Amygdala (tissue), 56 donors: ENCODE measurements around the gene WNT11.

Source experiments
- DNase-seq, 56 donors: peaks; one replicate each; lab custom pipeline; 2025; lab: John Stamatoyannopoulos, UW

Gene WNT11

DNA sequence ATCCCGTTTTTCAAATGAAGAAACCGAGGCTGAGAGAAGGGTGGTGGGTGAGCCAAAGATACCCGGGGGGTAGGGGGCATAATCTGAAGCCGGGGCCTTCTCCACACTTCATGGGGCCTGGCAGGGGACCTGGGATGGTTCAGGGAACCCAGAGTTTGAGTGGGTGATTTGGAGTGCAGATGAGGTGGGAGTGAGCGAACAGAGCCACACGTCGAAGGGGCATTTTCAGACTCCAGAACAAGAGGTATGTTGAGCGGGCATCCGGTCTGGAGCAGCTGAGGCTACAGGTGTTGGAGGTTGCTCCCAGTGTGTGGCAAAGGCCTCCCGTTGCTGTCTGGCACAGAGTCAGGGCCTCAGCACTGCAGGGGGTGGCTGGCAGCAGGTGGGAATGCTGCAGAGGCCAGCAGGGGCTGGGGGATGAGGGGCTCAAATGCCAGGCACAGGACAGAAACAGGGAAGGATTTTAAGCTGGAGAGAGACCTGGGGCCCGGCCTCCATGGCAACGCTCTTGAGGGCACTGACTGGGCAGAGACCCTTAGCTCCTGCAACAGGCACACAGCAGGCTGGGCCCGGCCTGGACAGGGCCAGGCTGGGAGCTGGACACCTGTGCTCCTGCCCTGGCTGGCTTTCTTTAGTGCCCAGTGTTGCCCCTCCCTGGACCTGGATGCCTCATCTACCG is 46.2 kb downstream of the WNT11 start:
- no peak for DNase-seq

GRCh38 chr11:76159303-76159937 is 46.9 kb downstream of the WNT11 start:
- DNase-seq: no peak

GRCh38 chr11:76158394-76159302 is 47.7 kb downstream of the WNT11 start:
- DNase-seq: no peak

DNA sequence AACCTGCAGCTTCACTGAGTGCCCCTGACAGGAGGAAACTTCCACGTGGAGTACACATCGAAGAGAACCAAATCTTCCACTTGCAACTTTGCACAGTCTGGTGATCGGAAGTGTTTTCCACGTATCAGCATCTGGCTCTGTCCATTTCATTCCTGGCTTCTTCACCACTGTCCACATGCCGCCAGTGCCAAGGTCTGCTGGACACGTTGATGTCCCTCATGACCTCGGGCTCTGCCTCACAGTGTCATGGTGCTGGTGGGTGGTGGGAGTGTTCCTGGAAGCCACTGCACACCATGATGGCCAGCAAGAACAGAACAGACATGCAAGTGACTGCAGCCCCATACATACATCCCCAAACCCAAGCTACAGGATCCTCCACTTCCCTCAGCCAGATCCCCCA is 48.4 kb downstream of the WNT11 start:
- DNase-seq: no peak

GRCh38 chr11:76156971-76157427 is 49.3 kb downstream of the WNT11 start:
- DNase-seq: no peak

DNA sequence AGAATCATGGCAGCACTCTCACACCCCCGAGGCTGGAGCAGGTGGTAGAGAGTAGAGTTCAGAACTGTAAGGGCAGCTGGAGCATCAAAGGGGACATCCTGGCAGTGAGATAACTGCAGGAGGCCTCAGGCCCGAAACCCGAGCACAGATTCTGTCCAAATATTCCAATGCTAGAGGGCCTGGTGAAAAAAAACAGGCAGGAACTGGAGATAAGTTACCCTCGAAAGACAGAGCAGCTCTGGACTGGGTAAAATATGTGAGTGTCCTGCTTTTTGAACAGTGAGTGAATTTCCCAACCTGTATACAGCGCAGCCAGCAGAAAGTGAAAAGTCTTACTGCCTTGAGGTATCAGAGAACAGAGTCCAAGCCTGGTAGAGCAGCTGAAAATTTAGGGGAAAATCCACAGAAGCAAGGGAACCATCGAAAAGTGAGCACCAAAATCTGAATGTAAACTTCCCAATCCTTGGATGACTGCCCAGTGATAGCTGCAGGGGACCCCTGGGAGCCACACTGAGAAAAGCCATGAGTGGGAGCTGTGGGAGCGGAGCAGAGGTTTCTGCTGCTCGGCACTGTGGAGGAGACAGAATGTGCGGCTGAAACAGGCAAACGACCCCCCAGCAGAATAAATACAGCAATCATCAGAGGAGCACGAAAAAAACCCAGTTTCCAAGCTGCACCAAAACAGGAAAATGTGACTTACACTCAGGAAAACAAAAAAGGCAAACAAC is 50.6 kb downstream of the WNT11 start:
- no peak for DNase-seq

DNA sequence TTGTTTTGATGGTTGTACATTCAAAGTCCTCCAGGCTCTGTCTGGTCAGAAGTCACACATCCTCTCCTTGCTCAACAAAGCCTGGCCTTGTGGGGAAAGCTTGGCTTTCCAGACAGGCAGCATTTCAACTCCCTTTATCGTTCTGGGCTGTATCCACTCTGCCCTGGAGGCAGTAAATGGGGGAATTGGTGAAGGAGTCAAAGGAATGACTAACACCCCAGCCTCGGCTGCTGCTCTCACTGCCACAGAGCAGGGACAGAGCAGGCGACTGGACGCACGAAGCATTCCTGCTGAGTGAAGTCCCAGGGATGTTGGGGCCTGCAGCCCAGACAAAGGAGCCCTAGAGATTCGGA is 52.8 kb downstream of the WNT11 start:
- DNase-seq: peak in 2 of 56 donors; percentile 4 to 9

DNA sequence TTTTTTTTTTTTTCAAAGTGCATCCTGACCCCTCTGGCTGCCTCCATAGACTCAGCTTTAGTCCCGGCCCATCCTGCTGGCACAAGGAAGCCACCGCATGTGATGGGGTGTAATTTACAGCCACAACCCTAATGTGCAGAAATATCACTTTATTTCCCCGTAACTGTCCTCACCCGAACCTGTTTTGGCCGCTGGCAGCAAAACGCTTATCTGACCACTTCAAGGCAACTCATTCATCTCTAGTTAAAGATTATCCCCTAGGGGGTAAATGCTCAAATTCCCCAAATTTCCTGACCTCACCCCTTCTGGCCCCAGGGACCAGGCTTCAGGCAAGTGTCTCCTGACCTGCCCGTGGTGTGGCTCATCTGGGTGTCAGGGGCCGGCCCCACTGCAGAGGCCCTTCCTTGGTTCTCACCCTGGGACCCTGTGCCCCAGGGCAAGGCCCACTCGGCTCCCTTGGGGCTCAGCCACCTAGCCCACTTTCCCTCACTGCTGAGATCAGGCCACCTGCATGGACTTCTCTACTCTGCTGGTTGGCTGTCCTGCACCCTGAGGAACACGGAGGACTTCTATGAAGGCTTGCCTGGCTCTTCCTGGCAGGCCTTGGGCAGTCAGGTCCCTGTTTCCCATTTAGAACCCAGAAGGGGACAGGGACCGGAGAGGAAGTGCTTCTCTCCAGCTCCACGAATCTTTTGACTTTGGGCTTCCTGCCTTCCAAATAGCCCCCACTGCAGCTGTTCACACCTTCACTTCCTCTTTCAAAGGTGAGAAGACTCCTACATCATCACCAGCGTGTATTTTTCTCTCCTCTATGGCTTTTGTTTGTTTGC is 53.3 kb downstream of the WNT11 start:
- no peak for DNase-seq

DNA sequence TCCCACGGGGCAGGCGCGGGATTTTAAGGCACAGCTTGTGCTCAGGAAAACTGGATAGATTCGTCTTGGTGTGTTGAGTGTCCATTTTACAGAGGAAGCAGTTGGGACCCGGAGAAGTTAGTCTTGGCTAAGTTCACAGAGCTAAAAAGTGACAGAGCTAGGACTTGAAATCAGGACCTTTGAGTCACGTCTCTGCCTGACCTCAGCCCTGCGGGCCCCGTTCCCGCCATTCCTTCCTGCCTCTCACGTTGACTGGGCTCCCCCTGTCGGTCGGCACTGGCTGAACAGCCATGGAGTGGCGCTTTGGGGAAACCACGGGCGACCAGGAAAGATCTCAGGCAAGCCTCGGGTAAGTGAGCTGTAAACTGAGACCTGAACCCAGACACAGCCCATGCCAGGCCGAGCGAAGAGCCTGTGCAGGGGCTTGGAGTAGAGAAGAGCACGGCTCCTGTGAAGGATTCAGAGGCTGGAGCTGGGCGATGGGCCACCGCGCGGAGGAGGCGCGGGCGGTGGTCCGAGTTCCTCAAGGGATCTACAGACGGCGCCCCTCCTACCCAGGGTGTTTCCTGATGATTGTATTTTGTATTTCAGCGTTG is 54.1 kb downstream of the WNT11 start:
- peak in 53 of 56 donors; percentile 10 to 88 (median 62) for DNase-seq

DNA sequence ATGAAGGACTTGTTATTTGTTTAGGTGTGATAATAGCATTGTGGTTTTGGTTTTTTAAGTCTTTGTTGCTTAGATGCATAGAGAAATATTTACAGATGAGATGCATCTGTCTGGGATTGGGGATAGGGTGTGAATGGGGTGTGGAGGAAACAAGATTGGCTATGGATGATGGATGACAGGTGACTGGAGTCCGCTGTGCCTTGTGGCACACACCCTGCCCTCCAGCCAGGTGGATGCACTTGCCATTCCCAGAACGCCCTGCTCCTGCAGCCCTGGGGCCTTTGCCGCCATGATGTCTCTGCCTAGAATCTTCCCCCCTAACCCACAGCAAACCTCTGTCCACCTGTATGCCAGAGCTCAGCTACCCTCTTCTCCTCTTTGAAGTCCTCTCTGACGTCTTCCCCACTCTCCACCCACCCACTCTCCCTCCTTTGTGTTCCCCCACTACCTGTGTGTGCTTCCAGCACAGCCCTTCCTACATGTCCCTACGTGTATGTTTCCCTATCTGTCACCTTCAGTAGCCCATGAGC is 54.7 kb downstream of the WNT11 start:
- DNase-seq: no peak

- no peak for DNase-seq
Observed at GRCh38 chr11:76150141-76150540, 56.2 kb downstream of the WNT11 start.

GRCh38 chr11:76149713-76150112 is 56.6 kb downstream of the WNT11 start:
- DNase-seq: no peak

DNA sequence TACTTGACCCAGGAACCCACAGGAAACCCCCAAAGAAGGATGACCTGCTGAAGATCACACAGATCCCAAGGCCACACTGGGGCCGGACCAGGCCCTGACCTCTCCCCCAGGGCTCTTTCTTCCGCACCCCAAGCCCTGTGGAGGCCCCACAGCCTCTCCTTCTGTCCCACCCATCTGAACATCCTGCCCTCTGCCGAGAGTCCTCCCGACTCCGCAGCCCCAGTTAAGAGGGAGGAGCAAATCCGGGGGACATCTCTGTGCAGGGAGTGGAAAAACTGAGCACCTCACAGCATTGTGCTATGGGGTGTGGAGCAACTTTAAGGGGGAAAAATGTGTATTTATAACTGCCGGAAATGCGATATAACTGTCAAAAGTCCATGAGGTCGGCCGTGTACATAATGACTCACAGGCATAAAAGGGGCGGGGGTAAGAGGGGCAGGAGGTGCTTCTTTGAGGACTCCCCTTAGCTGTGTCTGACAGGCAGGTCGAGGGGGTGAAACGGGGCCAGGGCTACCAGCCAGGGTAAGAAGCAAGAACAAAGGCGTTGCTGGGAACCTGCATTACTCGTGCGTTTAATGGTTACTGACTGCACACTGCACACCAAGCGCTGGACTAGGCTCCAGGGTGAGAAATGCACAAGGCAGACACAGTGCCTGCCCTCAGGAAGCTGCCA is 57.2 kb downstream of the WNT11 start:
- DNase-seq: no peak

GRCh38 chr11:76148231-76148630 is 58.1 kb downstream of the WNT11 start:
- no peak for DNase-seq

DNA sequence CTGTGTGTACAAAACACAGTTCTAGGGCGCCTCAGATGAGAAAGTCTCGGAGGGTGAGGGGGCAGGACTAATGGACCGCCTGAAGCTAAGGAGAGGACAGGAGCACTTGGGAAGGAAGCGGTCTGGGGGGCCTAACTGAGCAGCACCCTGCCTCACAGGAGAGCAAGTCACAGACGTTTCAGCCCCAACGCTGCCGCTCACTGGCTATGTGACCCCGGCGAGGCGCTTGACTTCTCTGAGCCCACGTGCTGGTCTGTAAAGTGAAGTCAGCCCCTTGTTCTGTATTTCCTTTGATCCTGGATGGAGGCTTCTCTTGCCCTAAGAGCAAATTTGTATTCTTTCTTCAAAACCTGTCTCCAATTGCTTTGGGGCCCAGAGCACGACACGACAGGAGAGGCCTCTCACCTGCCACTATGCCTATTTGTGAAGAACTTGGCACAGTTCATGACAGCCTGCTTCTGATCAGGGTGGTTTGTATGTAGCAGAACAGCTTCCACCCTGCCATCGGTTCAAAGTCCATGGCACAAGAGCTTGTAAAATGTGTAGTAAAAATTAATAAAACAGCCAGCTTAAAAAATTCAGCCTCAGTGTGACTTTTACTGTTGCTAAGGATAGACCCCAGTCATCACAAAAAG is 59.1 kb downstream of the WNT11 start:
- DNase-seq: no peak

DNA sequence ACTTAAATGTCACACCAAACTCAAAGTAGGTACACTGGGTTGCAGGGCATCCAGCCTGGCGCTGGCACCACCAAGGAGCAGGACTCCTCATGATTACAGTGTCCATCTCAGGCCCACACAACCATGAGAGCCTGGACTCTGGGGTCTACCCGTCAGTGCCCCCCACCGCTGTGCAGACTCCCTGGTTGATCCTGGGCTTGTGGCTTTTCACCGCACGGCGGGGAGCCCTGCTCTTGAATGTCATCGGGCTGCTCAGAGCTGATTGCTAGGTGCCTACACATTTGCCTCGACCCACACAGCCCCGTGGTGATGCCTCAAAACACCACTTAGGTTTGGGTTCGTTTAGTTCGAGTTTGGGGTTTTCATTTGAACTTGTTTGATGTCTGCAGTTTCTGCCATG is 63.0 kb downstream of the WNT11 start:
- DNase-seq: no peak

DNA sequence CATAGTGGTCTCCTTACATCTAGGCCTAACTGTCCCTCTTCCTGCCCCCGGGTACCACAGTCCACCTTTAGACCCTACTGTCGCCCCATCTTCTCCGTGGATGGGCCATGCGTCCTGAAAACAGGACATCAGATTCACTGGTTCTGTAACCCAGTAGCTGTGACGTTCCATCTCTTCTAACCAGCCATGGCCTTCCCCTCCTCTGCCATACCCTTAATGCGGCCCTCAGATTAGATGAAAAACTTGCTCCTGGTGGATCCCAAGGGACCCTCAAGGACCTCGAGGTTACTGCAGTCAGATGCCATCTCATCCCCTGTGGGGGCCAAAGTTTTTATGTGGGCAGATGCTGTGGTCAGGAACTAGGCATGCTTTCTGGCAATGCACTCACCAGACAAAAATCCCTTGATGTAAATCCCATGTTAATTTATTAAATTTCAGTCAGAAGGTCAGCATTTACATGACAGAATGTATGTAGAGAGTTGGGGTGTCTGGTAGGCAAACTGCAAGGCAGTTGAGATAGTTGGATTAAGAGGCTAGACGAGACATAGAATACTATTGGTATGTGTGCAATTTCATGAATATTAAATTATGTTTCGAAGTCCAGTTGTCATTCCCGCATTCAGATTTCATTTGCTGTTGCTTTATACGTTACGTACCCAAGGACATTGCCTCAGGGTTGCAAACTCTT is 64.3 kb downstream of the WNT11 start:
- DNase-seq: no peak
